ENCODE results near the gene PREPL.

GRCh38 chr2:44369392-44369791 is 8.1 kb upstream of the PREPL start:
- TF ChIP-seq CTCF (IDR thresholded peaks at IDR 0.05; ENCODE audit: low read length) (no peak), EZH2 (optimal IDR thresholded peaks at IDR 0.05; ENCODE audit: low read depth, low read length) (no peak)
